HG03354 (cell line): ENCODE data around the gene ARAP3.

Source experiments
- ATAC-seq: cut with Tn5 transposase; IDR thresholded peaks from one replicate; pipeline ENCODE4 v1.9.1; 2021; ENCODE audit warnings: mild to moderate bottlenecking; ENCODE audit not compliant: unreplicated experiment, poor library complexity, severe bottlenecking

Gene ARAP3

GRCh38 chr5:141672841-141673813 is 8.9 kb downstream of the ARAP3 start:
- ATAC-seq = no peak

GRCh38 chr5:141672071-141672840 is 9.8 kb downstream of the ARAP3 start:
- no peak for ATAC-seq

- no peak for ATAC-seq
These were observed 12.5 kb downstream of the ARAP3 start for GRCh38 chr5:141669520-141669919.

GRCh38 chr5:141668601-141669265 is 13.3 kb downstream of the ARAP3 start:
- no peak for ATAC-seq

- ATAC-seq = no peak
These were observed 15.8 kb downstream of the ARAP3 start for GRCh38 chr5:141665995-141666940.

GRCh38 chr5:141664733-141665461 is 17.1 kb downstream of the ARAP3 start:
- peak; percentile 96 for ATAC-seq

- no peak for ATAC-seq
These were observed 18.5 kb downstream of the ARAP3 start for GRCh38 chr5:141663506-141663905.

- ATAC-seq = no peak
These were observed 20.0 kb downstream of the ARAP3 start for GRCh38 chr5:141662028-141662427.

- peak; percentile 79 for ATAC-seq
These were observed 24.0 kb downstream of the ARAP3 start for GRCh38 chr5:141657937-141658545.

- ATAC-seq = no peak
These were observed 24.6 kb downstream of the ARAP3 start for GRCh38 chr5:141657404-141657803.

GRCh38 chr5:141656396-141656795 is 25.6 kb downstream of the ARAP3 start:
- no peak for ATAC-seq

GRCh38 chr5:141655020-141655419 is 27.0 kb downstream of the ARAP3 start:
- ATAC-seq = no peak

GRCh38 chr5:141654298-141654697 is 27.7 kb downstream of the ARAP3 start:
- ATAC-seq = no peak

- no peak for ATAC-seq
These were observed 30.3 kb downstream of the ARAP3 start for GRCh38 chr5:141651728-141652105.

- peak; percentile 98 for ATAC-seq
These were observed 30.9 kb downstream of the ARAP3 start, which contains the start of gene FCHSD1 for GRCh38 chr5:141650851-141651727. Gene FCHSD1, minus strand, starts transcription at chr5:141651418. Its CDS starts 50 bp downstream, at chr5:141651368.

GRCh38 chr5:141649972-141650371 is 32.1 kb downstream of the ARAP3 start:
- ATAC-seq = no peak

GRCh38 chr5:141649056-141649688 is 32.9 kb downstream of the ARAP3 start:
- ATAC-seq = no peak
